T-helper 22 cell (primary cell): ENCODE results near the gene DDX24.

ENCODE experiments used
- DNase-seq: peaks from one replicate; pipeline ENCODE4 v3.0.0-alpha.2; 2020; ENCODE audit warnings: low read depth

DDX24 gene

DNA sequence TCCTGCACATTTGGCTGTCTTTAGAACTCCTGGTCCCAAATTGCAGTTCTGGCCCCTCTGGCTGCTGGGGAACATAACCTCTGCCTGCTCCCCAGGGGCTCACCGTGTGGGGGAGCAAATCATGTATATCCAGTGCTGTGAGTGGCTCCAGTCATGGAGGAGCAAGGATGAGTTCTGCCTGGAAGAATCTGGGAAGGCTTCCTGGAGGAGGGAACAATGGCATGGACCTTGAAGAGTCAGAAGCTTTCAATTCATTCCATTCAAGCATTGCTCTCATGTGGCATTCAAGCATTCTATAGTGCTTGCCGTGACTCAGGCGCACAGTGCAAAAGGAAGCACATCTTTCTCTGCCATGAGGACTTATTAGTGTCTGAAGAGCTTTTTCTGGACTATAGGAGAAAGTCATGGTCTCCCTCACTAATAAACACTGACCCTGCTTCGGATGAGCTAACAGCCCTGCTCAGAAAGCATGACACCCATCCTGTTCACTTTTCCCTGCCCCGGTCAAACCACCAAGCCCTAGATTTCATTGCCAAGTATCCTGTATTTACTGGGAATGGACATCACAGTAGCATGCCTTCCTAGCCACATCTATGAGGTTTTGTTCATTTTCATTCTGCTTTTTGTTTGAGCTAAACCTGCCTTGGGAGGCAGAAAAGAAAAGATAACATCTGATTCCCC lies 33.0 kb upstream of the DDX24 start:
- no peak for DNase-seq

DNA sequence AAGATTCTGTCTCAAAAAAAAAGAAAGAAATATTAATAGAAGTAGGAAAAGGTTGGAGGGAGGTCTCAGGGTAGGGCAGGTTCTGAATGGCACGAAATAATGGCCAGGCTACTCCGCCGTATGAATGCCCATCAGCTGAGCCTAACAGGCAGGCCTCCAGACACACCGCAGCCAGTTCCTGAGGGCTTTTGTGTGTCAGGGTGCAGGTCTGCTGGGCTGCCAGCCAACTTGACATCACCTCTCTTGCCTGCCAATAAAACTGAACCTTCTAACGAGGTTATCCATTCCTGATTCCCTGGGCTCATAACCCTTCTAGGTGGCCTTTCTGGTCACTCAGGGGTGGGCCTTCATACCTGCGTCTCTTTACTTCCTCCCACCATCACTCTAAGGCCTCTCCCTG lies 32.5 kb upstream of the DDX24 start:
- DNase-seq: no peak

DNA sequence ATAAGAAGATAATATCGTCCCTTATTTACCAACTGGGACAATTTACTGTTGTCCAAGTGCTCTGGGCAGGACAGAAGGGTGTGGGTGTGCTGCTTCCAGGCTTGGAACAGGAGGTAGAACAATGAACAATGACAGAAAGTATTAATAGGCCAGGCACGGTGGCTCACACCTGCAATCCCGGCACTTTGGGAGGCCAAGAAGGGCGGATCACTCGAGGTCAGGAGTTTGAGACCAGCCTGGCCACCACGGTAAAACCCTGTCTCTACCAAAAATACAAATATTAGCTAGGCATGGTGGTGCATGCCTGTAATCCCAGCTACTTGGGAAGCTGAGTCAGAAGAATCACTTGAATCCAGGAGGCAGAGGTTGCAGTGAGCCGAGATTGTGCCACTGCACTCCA lies 32.1 kb upstream of the DDX24 start:
- no peak for DNase-seq

DNA sequence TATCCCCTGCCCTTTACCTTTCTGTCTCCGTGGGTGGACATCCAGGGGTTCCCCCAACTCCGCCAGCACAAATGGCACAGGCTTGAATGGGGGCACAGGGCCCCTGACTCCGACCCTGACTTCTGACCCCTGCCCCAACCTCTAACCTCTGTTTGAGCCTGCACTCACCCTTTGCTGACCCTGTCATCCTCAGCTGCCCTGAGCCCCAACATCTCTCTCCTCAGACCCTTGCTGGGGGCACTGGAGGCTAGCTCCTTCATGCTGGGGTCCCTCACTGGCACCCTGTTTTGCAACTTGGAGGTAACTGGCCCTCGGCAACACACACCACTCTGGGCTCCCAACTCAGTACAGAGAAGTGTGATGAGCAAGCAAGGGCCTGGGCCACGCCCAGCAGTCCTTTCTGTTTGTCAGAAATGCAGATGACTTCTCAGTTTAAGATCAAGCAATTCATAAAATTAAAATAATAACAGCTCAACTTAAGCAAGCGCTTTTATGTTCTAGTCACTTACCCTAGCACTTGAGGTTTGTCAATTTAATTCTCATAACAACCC lies 31.6 kb upstream of the DDX24 start:
- no peak for DNase-seq

DNA sequence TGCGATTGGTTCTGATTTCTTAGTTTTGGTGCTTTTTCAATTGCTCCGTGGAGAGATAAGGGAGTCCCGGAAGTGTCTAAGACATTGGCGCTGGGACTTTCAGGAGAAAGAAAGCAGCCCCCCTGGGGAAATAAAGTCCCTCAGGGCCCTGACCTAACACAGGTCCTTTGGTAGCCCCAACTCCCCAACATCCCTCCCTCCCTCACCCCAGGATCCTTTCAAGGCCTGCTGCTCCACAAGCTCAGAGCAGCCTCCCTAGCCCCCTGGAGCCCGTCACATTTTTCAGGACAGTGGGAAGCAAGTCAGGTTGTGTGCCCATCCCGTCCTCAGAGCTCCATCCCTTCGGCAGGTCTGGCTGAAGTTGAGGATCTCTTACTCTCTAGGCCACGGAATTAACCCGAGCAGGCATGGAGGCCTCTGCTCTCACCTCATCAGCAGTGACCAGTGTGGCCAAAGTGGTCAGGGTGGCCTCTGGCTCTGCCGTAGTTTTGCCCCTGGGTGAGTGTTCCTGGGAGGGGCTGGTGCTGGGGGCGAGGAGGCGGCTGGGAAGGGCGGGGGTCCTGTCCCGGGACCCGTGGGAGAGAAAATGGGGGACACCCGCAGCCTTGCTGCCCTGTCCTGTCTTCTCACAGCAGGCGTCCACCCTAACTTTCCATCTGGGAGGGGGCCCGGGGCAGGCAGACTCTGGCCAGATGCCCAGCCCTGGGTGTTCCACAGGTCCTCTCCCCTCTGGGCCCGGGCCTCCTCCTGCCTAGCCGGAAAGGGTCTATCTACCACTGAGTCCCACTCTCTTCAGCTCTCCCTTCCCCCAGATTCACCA lies 30.5 kb upstream of the DDX24 start:
- DNase-seq: no peak

DNA sequence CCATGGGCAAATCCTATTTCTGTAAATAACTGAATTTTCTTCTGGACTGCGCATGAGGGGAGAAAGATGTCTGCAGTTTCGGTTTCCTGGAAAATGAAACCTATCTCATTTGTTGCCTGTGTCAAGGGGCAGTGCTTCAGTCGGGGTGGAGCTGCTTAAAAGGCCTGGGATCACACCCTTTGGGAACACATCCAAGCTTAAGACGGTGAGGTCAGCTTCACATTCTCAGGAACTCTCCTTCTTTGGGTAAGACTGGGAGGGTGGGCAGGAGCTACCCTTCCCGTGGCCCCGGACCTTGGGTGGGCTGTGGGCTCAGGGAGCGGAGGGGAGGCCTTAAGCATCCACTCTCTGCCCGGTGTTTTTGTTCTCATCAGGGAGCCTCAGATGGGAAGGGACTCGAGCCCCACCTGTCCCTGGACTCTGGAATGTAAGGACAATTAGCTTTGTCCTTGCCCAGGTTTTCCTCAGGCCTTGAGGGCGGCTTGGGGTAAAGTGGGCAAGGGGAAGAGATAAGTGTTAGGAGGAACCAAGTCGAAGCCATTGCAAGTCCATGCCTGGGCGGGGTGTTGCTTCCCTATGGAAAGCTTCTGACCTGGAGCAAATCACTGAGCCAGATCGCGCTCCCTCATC lies 29.7 kb upstream of the DDX24 start, which contains the start of gene IFI27:
Gene IFI27, plus strand, starts transcription at position 185 of the 630 bp plus-strand sequence.
- no peak for DNase-seq

DNA sequence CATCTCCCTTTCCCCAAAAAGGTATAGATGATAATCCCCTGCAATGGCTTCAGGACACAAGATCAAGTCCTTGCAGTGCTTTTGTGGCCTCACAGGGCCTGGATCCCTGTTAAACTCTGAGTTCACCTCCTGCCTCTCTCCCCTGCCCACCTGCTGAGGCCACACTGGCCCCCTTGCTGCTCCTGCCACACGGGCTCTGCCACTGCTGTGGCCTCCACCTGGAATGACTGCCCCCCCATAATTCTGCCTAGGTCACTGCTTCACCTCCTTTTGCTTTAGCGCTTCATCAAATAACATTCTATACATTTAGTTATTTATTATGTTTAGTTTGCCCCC lies 28.9 kb upstream of the DDX24 start:
- no peak for DNase-seq

DNA sequence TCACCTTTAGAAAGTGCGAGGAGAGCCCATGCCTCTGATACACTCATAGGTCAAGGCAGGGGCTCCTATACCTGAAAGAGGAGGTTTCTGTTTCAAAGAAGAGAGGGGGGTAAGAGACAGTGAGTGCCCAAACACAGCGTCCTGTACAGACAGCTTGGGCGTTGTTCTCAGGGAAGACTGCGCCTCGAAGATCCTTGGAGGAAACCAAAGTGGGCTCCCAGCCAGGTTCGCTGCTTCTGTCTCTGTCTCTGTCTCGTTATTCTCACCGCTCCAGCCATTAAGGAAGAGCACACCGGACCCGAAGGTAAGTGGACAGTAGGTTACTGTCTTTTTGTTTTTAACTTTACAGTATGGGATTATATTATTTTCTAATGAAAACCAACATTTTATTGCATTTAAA lies 23.7 kb upstream of the DDX24 start:
- no peak for DNase-seq

DNA sequence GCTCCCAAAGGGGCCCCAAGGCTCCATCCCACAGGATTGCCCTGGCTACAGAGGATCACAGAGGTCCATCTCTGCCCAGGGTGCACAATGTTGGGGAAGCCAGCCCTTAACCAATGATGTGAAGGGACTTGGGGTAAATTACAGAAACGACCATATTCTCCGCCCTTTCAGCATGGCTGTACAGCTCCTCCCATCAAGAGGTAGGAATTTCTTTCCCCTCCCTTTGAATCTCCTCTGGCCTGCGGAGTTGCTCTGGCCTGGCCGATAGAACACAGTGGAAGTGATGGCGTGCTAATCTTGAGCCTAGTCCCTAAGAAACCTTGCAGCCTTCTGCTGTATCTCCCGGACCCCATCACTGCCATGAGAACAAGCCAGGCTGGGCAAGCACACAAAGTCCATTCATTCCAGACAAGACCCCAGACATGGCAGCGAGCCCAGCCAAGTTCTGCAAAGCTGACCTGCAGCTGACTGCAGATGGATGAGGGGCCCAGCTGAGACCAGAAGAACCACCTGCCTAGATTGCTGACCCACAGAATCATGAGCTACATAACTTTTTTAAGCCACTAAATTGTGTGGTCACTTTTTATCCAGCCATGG lies 22.6 kb upstream of the DDX24 start:
- no peak for DNase-seq

DNA sequence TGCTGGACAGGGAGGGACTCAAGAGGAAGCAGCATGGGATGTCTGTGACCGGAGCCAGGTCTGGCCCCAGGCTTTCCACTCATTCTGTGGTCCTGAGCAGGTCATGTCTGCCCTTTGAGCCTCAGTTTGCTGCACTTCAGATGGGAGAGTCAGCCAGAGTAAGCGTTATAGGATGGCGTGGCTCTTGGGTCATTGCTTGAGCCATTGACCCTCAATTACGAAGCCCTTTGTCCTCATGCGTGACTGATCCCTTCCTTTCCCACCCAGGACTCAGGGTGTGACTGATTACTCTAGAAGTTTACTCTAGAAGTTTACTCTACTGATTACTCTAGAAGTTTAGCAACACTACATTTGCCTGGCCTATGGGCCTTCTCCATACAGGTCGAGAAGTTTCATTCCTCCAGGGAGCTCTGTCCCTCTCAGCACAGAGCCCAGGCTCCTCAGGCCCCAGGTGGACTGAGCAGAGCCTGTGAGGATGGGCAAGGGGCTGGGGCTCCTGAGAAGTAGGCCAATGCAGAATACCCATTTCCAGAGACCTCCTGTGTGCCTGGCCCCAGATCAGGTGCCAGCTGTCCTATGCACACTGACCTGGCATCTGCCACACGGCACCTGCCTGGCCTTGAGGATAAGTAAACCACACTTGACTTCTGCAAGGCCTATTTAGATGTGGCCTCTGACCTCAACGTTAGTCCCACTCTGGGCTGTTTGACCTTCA lies 21.9 kb upstream of the DDX24 start:
- DNase-seq: no peak

DNA sequence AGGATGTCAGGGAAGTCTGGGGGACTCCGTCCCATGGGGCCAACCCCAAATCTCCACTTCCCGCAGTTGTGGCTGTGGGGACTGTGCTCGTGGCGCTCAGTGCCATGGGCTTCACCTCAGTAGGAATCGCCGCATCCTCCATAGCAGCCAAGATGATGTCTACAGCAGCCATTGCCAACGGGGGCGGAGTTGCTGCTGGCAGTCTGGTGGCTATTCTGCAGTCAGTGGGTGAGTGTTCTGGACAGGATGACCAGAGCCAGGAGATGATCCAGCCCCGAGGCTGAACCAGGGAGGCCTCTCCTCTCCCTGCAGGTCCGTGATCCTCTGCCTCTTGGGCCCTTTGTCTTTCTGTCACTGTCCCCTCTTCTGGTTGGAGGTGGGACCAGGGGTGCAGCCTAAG lies 20.7 kb upstream of the DDX24 start:
- DNase-seq: no peak

DNA sequence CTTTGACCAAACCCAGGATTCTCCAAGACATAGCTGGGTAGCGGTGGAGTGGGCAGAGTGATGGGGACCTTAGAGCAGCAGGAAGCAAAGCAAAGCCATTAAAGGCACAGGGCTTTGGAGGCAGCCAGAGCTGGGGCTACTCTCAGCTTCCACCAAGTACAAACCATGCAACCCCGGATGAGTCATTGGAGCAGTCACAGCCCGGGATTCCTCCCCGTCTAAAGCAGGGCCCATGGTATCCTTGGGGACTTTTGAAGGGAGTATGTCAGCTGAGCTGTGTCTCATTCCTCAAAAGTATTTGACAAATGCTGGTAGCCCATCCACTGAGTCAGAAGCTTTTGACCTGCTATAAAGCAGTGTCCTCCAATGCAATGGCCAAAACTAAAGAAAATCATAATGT lies 19.8 kb upstream of the DDX24 start:
- DNase-seq: no peak

DNA sequence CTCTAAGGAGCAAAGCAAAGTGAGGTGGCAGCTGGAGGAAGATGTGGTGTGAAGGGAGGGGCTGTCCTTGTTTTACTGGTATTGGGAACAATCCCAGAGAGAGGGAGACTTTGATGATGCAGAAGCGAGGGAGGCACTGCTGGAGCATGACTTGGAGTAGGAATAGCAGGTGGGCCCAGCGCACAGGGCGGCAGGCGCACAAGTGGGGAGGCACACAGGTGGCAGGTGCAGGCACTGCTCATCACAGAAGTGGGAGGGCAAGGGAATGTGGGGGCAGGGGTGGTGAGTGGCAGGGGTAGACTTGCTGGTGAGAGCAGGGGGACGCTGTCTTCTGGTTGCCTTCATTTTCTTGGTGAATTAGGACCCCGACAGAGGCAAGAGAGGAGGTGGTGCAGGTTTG lies 18.0 kb upstream of the DDX24 start:
- no peak for DNase-seq

DNA sequence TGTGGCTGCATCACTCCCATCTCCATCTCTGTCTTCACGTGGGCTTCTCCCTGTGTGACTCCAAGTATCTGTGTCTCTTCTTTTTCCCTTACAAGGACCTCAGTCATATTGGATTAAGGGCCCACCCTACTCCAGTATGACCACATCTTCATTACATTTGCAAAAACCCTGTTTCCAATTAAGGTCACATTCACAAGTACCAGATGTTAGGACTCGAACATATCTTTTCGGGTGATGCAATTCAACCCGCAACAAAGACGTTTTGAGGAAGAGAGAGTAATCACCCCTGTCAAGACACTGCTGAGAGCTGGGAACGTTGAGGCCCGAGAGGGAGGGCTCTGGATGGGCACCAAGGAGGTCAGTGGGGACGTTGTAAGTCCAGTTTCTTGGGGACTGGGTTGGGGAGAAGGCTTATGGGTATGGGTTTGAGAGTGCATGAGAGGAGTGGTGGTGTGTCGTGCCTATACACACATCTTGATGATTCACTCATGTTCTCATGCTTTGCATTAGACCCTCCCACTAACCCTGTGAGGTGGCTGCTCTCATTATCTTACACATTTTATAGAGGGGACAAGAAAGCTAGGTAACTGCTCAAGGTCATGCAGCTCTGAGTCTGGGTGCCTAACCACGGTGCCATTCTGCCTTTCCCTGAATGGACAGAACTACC lies 17.5 kb upstream of the DDX24 start:
- DNase-seq: no peak

DNA sequence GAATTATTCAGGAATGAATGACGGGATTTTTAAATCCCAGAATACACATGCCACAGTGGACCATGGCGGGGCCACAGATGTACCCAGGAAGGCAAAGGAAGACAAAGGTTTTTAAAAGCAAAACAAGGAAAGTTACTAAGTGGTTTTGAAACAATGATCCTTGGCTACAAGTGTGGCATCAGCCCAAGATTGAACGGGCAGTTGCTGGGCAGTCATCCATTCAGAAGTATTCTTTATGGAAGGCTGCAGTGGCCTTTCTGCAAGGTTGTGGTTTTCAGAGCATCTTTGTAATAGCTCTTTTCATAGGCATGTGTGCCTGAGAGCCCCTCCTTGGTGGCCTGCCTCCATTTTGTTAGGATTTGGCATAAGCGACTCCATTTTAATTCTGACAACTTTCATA lies 16.1 kb upstream of the DDX24 start:
- DNase-seq: no peak

DNA sequence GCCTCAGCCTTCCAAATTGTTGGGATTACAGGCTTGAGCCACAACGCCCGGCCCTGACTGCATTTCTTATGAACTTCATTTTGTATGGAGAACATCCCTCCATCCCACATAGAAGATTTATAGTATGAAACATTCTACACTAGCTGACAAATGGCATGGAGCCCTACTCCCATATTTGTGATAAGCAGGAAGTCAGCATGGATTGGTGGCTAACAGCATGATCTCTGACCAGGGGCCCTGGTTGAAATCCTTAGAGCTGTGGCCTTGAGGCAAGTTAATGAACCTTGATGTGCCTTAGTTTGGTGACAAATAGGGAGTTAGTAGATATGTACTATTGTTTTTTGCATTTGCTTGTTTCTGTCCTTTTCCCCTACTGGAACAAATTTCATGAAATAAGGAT lies 12.4 kb upstream of the DDX24 start:
- DNase-seq: no peak

DNA sequence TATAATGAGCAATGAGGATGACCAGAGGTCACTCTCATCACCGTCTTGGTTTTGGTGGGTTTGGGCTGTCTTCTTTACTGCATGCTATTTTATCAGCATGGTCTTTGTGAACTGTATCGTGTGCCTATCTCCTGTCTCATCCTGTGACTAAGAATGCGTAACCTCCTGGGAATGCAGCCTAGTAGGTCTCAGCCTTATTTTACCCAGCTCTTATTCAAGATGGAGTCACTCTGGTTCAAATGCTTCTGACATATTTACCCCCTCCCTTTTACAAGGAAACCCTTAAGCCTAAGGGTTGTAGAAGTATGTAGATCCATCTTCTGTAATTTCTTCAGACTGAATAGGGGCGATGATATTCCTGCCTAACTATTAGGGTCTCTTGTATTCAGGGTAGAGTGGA lies 8.5 kb upstream of the DDX24 start:
- no peak for DNase-seq

DNA sequence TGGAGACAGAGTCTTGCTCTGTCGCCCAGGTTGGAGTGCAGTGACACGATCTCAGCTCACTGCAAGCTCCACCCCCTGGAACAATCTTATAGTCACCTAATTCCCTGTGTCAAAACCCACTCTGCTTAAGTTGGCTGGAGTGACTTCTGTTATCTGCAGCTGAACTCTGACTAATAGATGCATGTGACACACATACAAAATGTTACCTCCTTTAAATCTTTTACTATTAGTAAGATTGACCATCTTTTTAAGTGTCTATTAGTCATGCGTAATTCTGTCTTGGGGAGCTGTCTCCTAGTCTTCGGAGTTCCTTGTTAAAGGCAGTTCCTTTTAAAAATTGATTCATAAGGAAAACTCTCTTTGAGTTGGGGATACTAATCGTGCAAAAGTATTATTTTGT lies 7.5 kb upstream of the DDX24 start:
- DNase-seq: no peak

DNA sequence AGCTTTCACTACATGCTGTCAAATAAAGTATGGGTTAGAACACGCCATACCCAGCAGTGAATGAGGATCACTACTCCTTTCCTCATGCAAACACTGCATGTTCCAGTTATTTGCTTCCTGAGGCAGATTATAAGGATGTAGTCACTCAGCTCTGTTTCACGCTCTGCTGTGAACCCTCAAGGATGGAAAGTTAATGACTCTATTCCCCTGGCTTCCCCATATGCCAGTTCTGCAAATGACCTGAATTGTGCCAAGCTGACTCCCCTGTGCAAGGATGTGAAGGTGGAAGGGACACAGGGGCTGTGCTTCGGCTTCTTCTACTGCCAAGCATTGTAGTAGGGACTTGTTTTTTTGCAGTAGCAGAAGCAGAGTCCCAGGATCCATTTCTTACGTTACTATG lies 6.9 kb upstream of the DDX24 start:
- DNase-seq: no peak

DNA sequence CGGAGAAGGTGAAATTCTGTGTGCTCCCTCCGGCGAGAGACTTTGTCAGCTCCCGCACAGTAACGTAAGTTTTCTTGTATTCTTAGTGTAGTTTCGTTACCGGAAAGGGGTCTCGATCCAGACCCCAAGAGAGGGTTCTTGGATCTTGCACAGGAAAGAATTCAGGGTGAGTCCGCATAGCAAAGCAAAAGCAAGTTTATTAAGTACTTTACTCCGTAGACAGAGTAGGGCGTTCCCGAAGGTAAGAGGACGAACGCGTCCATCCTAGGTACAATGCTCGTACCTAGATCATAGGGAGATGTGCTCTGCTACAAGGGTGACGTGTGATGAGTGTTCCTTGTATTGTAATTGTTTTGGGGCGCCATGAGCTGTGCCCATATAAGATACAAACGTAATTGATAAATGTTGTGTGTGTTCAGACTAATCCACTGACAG lies 401 bp upstream of the DDX24 start:
- DNase-seq: no peak

DNA sequence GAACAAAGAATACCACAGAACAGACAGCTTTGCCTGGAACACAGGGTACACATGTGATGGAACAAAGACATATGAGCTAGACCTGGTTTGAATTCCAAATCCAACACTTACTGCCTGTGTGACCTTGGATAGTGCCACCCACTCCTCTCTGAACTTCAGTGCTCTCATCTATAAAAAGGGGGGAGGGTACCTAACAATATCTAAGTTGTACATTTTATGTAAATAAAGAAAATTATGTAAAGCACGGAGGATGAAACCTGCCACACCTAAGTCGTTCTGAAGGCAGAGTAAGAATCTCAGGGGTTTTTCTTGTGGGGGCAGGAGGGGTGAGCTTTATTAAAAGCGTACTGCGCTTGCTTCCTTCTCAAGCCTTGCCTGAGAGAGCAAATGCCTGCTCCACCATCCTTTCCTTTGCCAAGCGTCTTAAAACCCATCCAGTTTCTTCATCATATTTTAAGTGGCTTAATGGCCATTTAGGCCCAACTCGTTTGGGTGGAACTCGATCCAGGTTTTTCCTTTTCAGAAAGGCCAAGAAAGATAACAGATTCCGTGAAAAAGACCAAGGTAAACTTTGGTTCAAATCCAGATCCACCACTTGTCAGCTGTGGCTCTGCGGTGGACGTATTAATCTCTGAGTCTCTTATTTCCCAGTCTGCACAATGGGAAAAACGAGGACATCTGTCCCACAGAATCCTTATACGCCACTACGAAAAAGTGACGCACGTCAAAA lies 946 bp downstream of the DDX24 start:
- DNase-seq: no peak
